CD4-positive, alpha-beta T cell (primary cell): Measurements from ENCODE around the gene LGR4. TPM values are rescaled to one million over a fixed set of nuclear protein-coding genes. Genes with fewer than 3 reads are reported as not detected.

Source experiments
- ATAC-seq: fragments of 200-7000 bp; cut with Tn5 transposase; one replicate; pipeline ENCODE4 v1.10.0; 2022; ENCODE audit warnings: mild to moderate bottlenecking; ENCODE audit not compliant: poor library complexity
- CTCF ChIA-PET: fragments of 350-600 bp; sonication (Branson Sonifier 250); formaldehyde crosslinking; loops from one replicate; lab custom pipeline; 2021; ENCODE audit warnings: antibody characterized with exemption, inconsistent platforms; lab: Charles Lee
- POLR2A ChIA-PET: fragments of 350-600 bp; sonication (Branson Sonifier 250); formaldehyde crosslinking; loops from one replicate; lab custom pipeline; 2021; ENCODE audit warnings: antibody characterized with exemption, inconsistent platforms; lab: Charles Lee
- DNase-seq, 14 experiments: peaks; one replicate each; pipeline ENCODE4 v3.0.0-alpha.2; 2013 to 2020; ENCODE audit warnings: mixed read lengths in 2 of 14
- H3K27ac ChIP-seq, 2 donors: one replicate each; pipeline versions ENCODE4 v1.5.1 to v1.7.0; 2013; ENCODE audit warnings: low read length in 2 of 2, low read depth in 1 of 2, mild to moderate bottlenecking in 1 of 2
- H3K27me3 ChIP-seq, 2 experiments: 1 replicate in 1 of 2; 2 replicates in 1 of 2; pipeline versions ENCODE4 v1.6.1 to v1.7.0; 2013; ENCODE audit warnings: low read length in 2 of 2, control low read depth in 1 of 2, mild to moderate bottlenecking in 1 of 2, moderate library complexity in 1 of 2; ENCODE audit not compliant: insufficient read depth in 2 of 2, control insufficient read depth in 1 of 2
- H3K36me3 ChIP-seq: one replicate; pipeline ENCODE4 v1.6.1; 2013; ENCODE audit warnings: low read length, control low read depth; ENCODE audit not compliant: insufficient read depth
- H3K4me1 ChIP-seq: one replicate; pipeline ENCODE4 v1.6.1; 2013; ENCODE audit warnings: low read length, control low read depth; ENCODE audit not compliant: insufficient read depth
- H3K4me3 ChIP-seq: one replicate; pipeline ENCODE4 v1.5.1; 2013; ENCODE audit warnings: mild to moderate bottlenecking, low read length, moderate library complexity
- H3K9me3 ChIP-seq, 2 experiments: 1 replicate in 1 of 2; 2 replicates in 1 of 2; pipeline versions ENCODE4 v1.6.1 to v1.7.0; 2013; ENCODE audit warnings: low read length in 2 of 2, mild to moderate bottlenecking in 2 of 2, control low read depth in 1 of 2, moderate library complexity in 1 of 2; ENCODE audit not compliant: control insufficient read depth in 1 of 2, insufficient read depth in 1 of 2
- H3K27ac Mint-ChIP-seq: one replicate; pipeline ENCODE4 v1.8.0; 2020; ENCODE audit warnings: mixed read lengths
- H3K27me3 Mint-ChIP-seq: one replicate; pipeline ENCODE4 v1.8.0; 2021; ENCODE audit warnings: mixed read lengths
- H3K36me3 Mint-ChIP-seq: one replicate; pipeline ENCODE4 v1.8.0; 2021; ENCODE audit warnings: low read depth, mixed read lengths
- H3K4me1 Mint-ChIP-seq: one replicate; pipeline ENCODE4 v1.8.0; 2021; ENCODE audit warnings: low read depth, mixed read lengths
- H3K4me3 Mint-ChIP-seq: one replicate; pipeline ENCODE4 v1.8.0; 2020; ENCODE audit warnings: mild to moderate bottlenecking, mixed read lengths
- H3K9me3 Mint-ChIP-seq: one replicate; pipeline ENCODE4 v1.8.0; 2020; ENCODE audit warnings: mixed read lengths
- CTCF ChIP-seq: fragments of 200-600 bp; IDR thresholded peaks from one replicate; pipeline ENCODE4 v1.8.0; 2022; ENCODE audit warnings: antibody characterized with exemption, mild to moderate bottlenecking
- intact Hi-C, 2 experiments: fragments of 100-400 bp; cut with DNase I in 1 of 2; cut with micrococcal nuclease in 1 of 2; formaldehyde crosslinking; loops; one replicate each; pipeline versions ENCODE4 v1.15.1 to v1.9.0; 2023 to 2025; cut with DNase I, micrococcal nuclease
- total RNA-seq, 174 experiments: library from RNA in 2 of 174; stranded (reverse) in 2 of 174; gene quantifications; one replicate each; pipeline ENCODE4 v1.2.3 and lab custom pipeline; 2021 to 2026

The LGR4 gene
- total RNA-seq, 2 experiments from 2014 or later, result 0.69 to 0.87 TPM

GRCh38 chr11:27409742-27410141, 62.8 kb downstream of the LGR4 start:
- CTCF ChIA-PET, result no interaction called here
- Mint-ChIP-seq H3K4me1 (no peaks in the 10 kb centered on the region), H3K27ac (no peak overlapping the region), H3K4me3 (no peak overlapping the region), H3K27me3 (no peaks in the 10 kb centered on the region), H3K36me3 (no peaks in the 10 kb centered on the region), H3K9me3 (no peaks in the 10 kb centered on the region)
- ATAC-seq, result no peak
- peaks cover 0 to 4% of the 10 kb centered on the region in 2 experiments for H3K27me3 ChIP-seq
- H3K4me1 ChIP-seq, result no peaks in the 10 kb centered on the region
- no peak for DNase-seq
- no peak overlapping the region for H3K27ac ChIP-seq
- POLR2A ChIA-PET, result no interaction called here
- no peak overlapping the region for H3K4me3 ChIP-seq
- no peak for TF ChIP-seq CTCF
- no peaks in the 10 kb centered on the region for H3K36me3 ChIP-seq
- intact Hi-C loops, result no loop called here
- no peaks in the 10 kb centered on the region for H3K9me3 ChIP-seq

- Mint-ChIP-seq H3K27me3 (no peaks in the 10 kb centered on the region), H3K27ac (no peak overlapping the region), H3K4me1 (no peaks in the 10 kb centered on the region), H3K36me3 (no peaks in the 10 kb centered on the region), H3K9me3 (no peaks in the 10 kb centered on the region), H3K4me3 (no peak overlapping the region)
- H3K4me1 ChIP-seq, result no peaks in the 10 kb centered on the region
- no peaks in the 10 kb centered on the region for H3K36me3 ChIP-seq
- POLR2A ChIA-PET, result no interaction called here
- intact Hi-C loops, result no loop called here
- H3K9me3 ChIP-seq, result no peaks in the 10 kb centered on the region
- H3K27me3 ChIP-seq, result no peaks in the 10 kb centered on the region
- TF ChIP-seq CTCF, result no peak
- DNase-seq, result no peak
- no peak for ATAC-seq
- CTCF ChIA-PET, result no interaction called here
- no peak overlapping the region for H3K4me3 ChIP-seq
- H3K27ac ChIP-seq, result no peak overlapping the region
Measured at GRCh38 chr11:27409049-27409448, 63.5 kb downstream of the LGR4 start.

- ATAC-seq (no peak), DNase-seq (no peak)
- Mint-ChIP-seq H3K4me1 (no peaks in the 10 kb centered on the region), H3K4me3 (no peak overlapping the region), H3K36me3 (no peaks in the 10 kb centered on the region), H3K9me3 (no peaks in the 10 kb centered on the region), H3K27me3 (no peaks in the 10 kb centered on the region), H3K27ac (no peak overlapping the region)
- intact Hi-C loops, result no loop called here
- Histone ChIP-seq H3K4me3 (no peak overlapping the region), H3K27me3 (no peaks in the 10 kb centered on the region), H3K36me3 (no peaks in the 10 kb centered on the region), H3K27ac (no peak overlapping the region), H3K4me1 (no peaks in the 10 kb centered on the region), H3K9me3 (no peaks in the 10 kb centered on the region)
- ChIA-PET POLR2A (no interaction called here), CTCF (no interaction called here)
- no peak for TF ChIP-seq CTCF
Measured at GRCh38 chr11:27408246-27408800, 64.3 kb downstream of the LGR4 start.
